NCI-H187 treated with DMSO at 0.1 percent for 48 hours (cell line): Measurements from ENCODE around the gene TPD52L2.
A peak's percentile ranks its signal among the peaks of the same experiment; 100 is the strongest.

Experiments used
- DNase-seq: peaks from one replicate; lab custom pipeline; 2025; lab: John Stamatoyannopoulos, UW

TPD52L2 gene

GRCh38 chr20:63864978-63865640, at the start of gene TPD52L2:
TSS of gene TPD52L2 (plus strand) at chr20:63865270. CDS start at chr20:63865366, 96 bp downstream.
- DNase-seq: peak; percentile 99

- no peak for DNase-seq
Measured at GRCh38 chr20:63815615-63816253, 49.3 kb upstream of the TPD52L2 start.

- DNase-seq: no peak
Measured at GRCh38 chr20:63819224-63819921, 45.7 kb upstream of the TPD52L2 start.

GRCh38 chr20:63821811-63822210, 43.3 kb upstream of the TPD52L2 start:
- DNase-seq: no peak

GRCh38 chr20:63822276-63822696, 42.8 kb upstream of the TPD52L2 start:
- DNase-seq: no peak

- DNase-seq: no peak
Measured at GRCh38 chr20:63823691-63824311, 41.3 kb upstream of the TPD52L2 start.

- no peak for DNase-seq
Measured at GRCh38 chr20:63825331-63826118, 39.5 kb upstream of the TPD52L2 start.

GRCh38 chr20:63826753-63827152, 38.3 kb upstream of the TPD52L2 start:
- no peak for DNase-seq

- DNase-seq: no peak
Measured at GRCh38 chr20:63828124-63828523, 36.9 kb upstream of the TPD52L2 start.

- DNase-seq: no peak
Measured at GRCh38 chr20:63828545-63828944, 36.5 kb upstream of the TPD52L2 start.

- no peak for DNase-seq
Measured at GRCh38 chr20:63828951-63829350, 36.1 kb upstream of the TPD52L2 start.

- no peak for DNase-seq
Measured at GRCh38 chr20:63829603-63829944, 35.5 kb upstream of the TPD52L2 start.

GRCh38 chr20:63829945-63830835, 34.9 kb upstream of the TPD52L2 start:
- DNase-seq: no peak

- no peak for DNase-seq
Measured at GRCh38 chr20:63830841-63831588, 34.1 kb upstream of the TPD52L2 start, which contains the start of gene ZBTB46. TSS of gene ZBTB46 (minus strand) at chr20:63831264. CDS start at chr20:63790757, 40,507 bp downstream.

GRCh38 chr20:63831646-63831992, 33.5 kb upstream of the TPD52L2 start:
- no peak for DNase-seq

GRCh38 chr20:63831993-63832686, 32.9 kb upstream of the TPD52L2 start:
- DNase-seq: no peak

GRCh38 chr20:63833776-63834490, 31.1 kb upstream of the TPD52L2 start:
- no peak for DNase-seq

- DNase-seq: no peak
Measured at GRCh38 chr20:63834491-63834880, 30.6 kb upstream of the TPD52L2 start.
